ENCODE data around the gene OR2B2.
A peak's percentile ranks its signal among the peaks of the same experiment; 100 is the strongest.

OR2B2 gene

DNA sequence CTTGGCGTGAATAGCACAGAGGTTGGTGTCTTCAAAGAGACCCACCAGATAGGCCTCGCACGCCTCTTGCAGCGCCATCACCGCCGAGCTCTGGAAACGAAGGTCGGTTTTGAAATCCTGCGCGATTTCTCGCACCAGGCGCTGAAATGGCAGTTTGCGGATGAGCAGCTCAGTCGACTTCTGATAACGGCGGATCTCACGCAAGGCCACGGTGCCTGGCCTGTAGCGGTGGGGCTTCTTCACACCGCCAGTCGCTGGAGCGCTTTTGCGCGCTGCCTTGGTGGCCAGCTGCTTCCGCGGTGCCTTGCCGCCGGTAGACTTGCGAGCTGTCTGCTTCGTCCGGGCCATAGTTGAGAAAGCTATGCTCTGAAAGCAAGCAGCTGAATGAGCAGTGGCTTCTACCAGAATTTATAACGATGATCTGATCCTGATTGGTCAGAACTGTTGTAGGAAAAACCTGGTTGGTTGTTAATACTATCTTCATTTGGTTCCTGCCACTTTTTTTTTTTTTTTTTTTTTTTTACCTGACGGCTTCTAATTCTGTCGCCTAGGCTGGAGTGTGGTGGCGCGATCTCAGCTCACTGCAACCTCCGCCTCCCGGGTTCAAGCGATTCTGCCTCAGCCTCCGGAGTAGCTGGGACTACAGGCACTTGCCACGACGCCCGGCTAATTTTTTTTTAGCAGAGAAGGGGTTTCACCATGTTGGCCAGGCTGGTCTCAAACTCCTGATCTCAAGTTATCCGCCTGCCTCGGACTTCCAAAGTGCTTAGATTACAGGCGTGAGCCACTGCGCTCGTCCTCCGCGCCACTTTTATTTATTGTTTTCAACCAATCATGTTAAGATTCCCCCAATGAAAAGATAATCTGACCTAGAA lies 21.5 kb downstream of the OR2B2 start:
- DNase-seq (ENCODE audit: low spot score in 2 of 2) (peak; percentile 67 to 85), ATAC-seq (replicated peaks; ENCODE audit: extremely low read depth, poor library complexity, severe bottlenecking) (peak; percentile 53)
- Mint-ChIP-seq H3K9me3 (no peaks in the 10 kb centered on the region), H3K4me1 (peaks cover 35% of the 10 kb centered on the region), H3K36me3 (ENCODE audit: insufficient read depth) (peaks cover 31% of the 10 kb centered on the region), H3K27me3 (no peaks in the 10 kb centered on the region), H3K4me3 (no peak overlapping the region), H3K27ac (ENCODE audit: low read depth) (peak overlapping the region; percentile 90)

DNA sequence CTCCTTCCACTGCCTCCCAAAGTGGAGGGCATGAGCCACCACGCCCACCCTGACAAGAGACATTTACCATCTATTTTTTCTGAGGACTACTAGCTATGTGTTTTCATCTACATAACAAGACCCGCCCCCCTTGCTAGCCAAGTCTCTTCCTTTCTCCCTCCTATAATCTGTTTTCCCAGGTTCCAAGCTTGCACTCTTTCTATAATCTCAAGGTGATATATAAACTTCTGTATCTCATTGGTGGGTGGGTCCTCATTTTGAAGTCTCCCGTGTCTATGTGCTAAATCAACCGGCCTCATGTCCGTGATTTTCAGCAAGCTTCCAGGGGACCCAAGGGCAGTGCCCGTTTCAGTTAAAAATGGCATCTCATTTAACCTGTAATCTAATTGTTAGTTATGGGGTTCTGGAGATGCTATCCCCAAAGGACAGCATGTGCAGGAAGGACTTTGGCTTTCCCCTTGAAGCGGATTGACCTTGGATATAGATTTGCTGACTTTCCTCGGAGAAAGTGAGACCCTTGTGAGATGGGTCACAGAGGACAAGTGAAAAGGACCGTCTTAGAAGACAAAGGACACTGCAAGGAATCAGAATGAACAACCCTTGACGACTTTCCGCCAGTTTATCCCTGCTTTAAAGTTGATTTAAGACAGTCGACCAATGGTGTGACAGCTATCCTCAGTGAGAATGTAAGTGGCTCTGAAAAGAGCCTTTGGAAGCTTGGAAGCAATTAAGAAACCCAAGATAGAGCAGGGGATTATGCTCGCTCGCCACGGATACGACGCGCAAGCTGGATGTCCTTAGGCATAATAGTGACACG lies 22.4 kb downstream of the OR2B2 start:
- DNase-seq (ENCODE audit: low spot score in 2 of 2): no peak
- Mint-ChIP-seq H3K27me3 (no peaks in the 10 kb centered on the region), H3K27ac (ENCODE audit: low read depth) (peak overlapping the region; percentile 90), H3K9me3 (no peaks in the 10 kb centered on the region), H3K4me1 (peaks cover 35% of the 10 kb centered on the region), H3K4me3 (no peak overlapping the region), H3K36me3 (ENCODE audit: insufficient read depth) (peaks cover 31% of the 10 kb centered on the region)
- ATAC-seq (replicated peaks; ENCODE audit: extremely low read depth, poor library complexity, severe bottlenecking): no peak

DNA sequence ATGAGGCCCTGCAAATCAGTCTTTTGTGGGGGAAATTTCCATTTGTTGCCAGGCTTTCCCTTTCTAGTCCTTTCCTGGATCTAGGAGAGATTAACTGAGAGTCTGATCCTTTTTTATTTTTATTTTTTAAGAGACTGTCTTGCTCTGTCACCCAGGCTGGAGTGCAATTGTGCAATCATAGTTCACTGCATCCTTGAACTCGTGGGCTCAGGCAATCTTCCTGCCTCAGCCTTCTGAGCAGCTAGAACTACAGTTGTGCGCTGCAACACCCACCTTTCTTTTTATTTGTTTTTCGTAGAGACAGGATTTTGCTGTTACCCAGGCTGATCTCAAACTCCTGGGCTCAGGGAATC lies 22.9 kb downstream of the OR2B2 start:
- DNase-seq (ENCODE audit: low spot score in 2 of 2) (no peak), ATAC-seq (replicated peaks; ENCODE audit: extremely low read depth, poor library complexity, severe bottlenecking) (no peak)
- Mint-ChIP-seq H3K27ac (ENCODE audit: low read depth) (peak overlapping the region; percentile 90), H3K36me3 (ENCODE audit: insufficient read depth) (peaks cover 31% of the 10 kb centered on the region), H3K27me3 (no peaks in the 10 kb centered on the region), H3K4me1 (peaks cover 35% of the 10 kb centered on the region), H3K4me3 (no peak overlapping the region), H3K9me3 (no peaks in the 10 kb centered on the region)

DNA sequence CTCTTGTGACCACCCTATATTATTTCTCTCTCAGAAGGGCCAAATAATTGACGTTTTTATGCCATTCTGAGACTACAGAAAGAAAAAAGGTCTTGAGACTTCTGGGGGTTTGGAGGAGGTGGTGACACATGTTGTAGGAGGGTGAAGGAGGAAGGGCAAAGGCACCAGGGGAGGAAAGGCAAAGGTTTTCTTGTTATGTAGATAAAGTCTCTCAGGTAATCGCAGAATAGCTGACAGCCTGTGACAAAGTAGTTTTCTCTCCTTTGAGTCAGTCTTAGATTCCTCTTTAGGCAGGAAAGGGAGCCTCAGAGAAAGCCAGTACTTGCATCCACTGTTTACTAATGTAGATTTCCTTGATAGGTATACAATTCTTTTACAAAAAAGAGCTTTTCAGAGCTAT lies 23.6 kb downstream of the OR2B2 start:
- no peaks in the 10 kb centered on the region for H3K9me3 Mint-ChIP-seq
- H3K4me3 Mint-ChIP-seq: no peak overlapping the region
- H3K27ac Mint-ChIP-seq (ENCODE audit: low read depth): no peak overlapping the region
- no peaks in the 10 kb centered on the region for H3K27me3 Mint-ChIP-seq
- H3K36me3 Mint-ChIP-seq (ENCODE audit: insufficient read depth): peaks cover 30% of the 10 kb centered on the region
- ATAC-seq (replicated peaks; ENCODE audit: extremely low read depth, poor library complexity, severe bottlenecking) (no peak), DNase-seq (ENCODE audit: low spot score in 2 of 2) (no peak)
- H3K4me1 Mint-ChIP-seq: peaks cover 32% of the 10 kb centered on the region

DNA sequence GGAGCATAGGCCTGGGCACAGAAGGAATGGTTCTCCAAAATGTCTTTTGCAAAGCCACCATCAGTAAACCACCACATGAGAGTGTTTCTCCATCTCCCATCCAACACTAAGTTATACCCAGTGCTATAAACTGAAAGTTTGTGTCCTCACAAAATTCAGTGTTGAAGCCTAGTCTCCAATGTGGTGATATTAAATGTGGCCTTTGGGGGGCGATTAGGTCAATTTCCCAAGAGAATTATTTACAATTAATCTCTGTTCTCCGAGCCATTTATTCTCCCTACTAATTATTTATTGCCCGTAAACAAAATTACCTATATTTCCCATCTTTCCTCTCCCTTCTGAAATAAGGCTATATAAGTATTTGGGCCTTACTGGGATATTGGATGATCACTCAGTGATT lies 26.1 kb downstream of the OR2B2 start:
- no peak for ATAC-seq (replicated peaks; ENCODE audit: extremely low read depth, poor library complexity, severe bottlenecking)
- no peaks in the 10 kb centered on the region for H3K9me3 Mint-ChIP-seq
- H3K27me3 Mint-ChIP-seq: no peaks in the 10 kb centered on the region
- no peak overlapping the region for H3K27ac Mint-ChIP-seq (ENCODE audit: low read depth)
- H3K4me1 Mint-ChIP-seq: peaks cover 13% of the 10 kb centered on the region
- peaks cover 9% of the 10 kb centered on the region for H3K36me3 Mint-ChIP-seq (ENCODE audit: insufficient read depth)
- DNase-seq (ENCODE audit: low spot score in 2 of 2): no peak
- H3K4me3 Mint-ChIP-seq: no peak overlapping the region

DNA sequence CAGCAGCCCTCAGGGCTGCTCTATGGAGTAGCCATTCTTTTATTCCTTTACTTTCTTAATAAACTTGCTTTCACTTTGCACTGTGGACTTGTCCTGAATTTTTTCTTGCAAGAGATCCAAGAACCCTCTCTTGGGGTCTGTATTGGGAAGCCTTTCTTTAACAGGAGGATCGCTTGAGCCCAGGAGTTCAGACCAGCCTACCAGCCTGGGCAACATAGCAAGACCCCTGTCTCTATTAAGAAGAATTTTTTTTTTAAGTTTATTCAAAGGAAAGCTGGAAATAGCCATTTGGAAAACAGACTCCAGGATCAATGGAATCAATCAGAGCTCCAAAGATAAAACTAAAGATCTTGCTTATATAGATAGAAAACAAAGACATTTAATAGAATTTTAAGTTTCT lies 29.1 kb downstream of the OR2B2 start:
- Mint-ChIP-seq H3K9me3 (no peaks in the 10 kb centered on the region), H3K27me3 (no peaks in the 10 kb centered on the region), H3K36me3 (ENCODE audit: insufficient read depth) (no peaks in the 10 kb centered on the region), H3K4me3 (no peak overlapping the region), H3K4me1 (no peaks in the 10 kb centered on the region), H3K27ac (ENCODE audit: low read depth) (no peak overlapping the region)
- ATAC-seq (replicated peaks; ENCODE audit: extremely low read depth, poor library complexity, severe bottlenecking) (no peak), DNase-seq (ENCODE audit: low spot score in 2 of 2) (no peak)

DNA sequence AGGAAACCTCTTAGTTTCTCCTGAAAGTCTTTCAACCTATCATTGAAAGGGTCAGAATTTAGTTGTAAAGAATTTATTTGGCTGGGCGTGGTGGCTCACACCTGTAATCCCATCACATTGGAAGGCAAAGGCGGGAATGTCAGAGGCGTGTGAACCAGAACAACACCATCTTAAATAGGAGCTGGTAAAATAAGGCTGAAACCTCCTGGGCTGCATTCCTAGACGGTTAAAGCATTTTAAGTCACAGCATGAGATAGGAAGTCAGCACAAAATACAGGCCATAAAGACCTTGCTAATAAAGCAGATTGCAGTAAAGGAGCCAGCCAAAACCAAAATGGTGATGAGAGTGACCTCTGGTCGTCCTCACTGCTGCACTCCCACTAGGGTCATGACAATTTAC lies 29.6 kb downstream of the OR2B2 start:
- Mint-ChIP-seq H3K4me3 (no peak overlapping the region), H3K27ac (ENCODE audit: low read depth) (no peak overlapping the region), H3K27me3 (no peaks in the 10 kb centered on the region), H3K9me3 (no peaks in the 10 kb centered on the region), H3K4me1 (no peaks in the 10 kb centered on the region), H3K36me3 (ENCODE audit: insufficient read depth) (no peaks in the 10 kb centered on the region)
- DNase-seq (ENCODE audit: low spot score in 2 of 2) (no peak), ATAC-seq (replicated peaks; ENCODE audit: extremely low read depth, poor library complexity, severe bottlenecking) (no peak)

DNA sequence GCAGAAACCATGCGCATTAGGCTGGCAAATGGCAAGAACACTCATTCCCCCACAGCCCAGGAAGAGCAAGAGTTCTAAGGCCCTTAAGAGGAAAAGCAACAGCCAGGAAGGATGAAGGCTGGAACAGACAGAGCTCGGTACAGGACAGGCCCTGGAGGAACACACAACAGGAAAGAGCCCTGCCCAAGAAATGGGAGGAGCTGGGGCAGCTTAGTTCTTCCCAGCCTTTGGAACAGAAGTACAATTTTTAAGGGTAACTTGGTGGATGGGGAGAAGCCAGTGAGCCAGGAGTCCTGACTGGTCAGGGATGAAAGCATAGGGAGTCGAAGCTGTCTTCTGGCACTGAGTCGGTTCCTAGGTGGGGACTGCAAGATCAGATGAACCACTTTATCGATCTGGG lies 32.4 kb downstream of the OR2B2 start:
- H3K9me3 Mint-ChIP-seq: no peaks in the 10 kb centered on the region
- H3K27me3 Mint-ChIP-seq: no peaks in the 10 kb centered on the region
- ATAC-seq (replicated peaks; ENCODE audit: extremely low read depth, poor library complexity, severe bottlenecking): no peak
- H3K4me3 Mint-ChIP-seq: no peak overlapping the region
- H3K27ac Mint-ChIP-seq (ENCODE audit: low read depth): no peak overlapping the region
- no peak for DNase-seq (ENCODE audit: low spot score in 2 of 2)
- no peaks in the 10 kb centered on the region for H3K4me1 Mint-ChIP-seq
- peaks cover under 1% of the 10 kb centered on the region for H3K36me3 Mint-ChIP-seq (ENCODE audit: insufficient read depth)

DNA sequence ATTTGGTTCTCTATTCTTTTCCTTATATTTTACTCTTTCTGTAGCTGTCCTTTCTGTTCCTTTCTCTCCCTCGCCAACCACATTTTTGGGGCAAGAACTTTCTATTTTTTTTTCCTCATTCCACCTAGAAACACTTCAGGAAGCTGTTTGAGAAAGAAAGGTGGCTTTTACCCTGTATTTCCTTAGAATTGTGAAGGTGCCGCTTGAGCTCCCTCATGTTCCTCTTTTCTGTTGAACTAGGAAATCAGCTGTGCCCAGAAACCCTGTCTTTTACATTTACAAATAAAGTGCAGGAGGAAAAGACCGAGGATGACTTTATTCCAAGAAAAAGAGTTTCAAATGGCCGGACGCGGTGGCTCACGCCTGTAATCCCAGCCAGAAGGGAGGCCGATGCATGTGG lies 38.2 kb downstream of the OR2B2 start:
- ATAC-seq (replicated peaks; ENCODE audit: extremely low read depth, poor library complexity, severe bottlenecking) (no peak), DNase-seq (ENCODE audit: low spot score in 2 of 2) (no peak)
- no peaks in the 10 kb centered on the region for H3K9me3 Mint-ChIP-seq

DNA sequence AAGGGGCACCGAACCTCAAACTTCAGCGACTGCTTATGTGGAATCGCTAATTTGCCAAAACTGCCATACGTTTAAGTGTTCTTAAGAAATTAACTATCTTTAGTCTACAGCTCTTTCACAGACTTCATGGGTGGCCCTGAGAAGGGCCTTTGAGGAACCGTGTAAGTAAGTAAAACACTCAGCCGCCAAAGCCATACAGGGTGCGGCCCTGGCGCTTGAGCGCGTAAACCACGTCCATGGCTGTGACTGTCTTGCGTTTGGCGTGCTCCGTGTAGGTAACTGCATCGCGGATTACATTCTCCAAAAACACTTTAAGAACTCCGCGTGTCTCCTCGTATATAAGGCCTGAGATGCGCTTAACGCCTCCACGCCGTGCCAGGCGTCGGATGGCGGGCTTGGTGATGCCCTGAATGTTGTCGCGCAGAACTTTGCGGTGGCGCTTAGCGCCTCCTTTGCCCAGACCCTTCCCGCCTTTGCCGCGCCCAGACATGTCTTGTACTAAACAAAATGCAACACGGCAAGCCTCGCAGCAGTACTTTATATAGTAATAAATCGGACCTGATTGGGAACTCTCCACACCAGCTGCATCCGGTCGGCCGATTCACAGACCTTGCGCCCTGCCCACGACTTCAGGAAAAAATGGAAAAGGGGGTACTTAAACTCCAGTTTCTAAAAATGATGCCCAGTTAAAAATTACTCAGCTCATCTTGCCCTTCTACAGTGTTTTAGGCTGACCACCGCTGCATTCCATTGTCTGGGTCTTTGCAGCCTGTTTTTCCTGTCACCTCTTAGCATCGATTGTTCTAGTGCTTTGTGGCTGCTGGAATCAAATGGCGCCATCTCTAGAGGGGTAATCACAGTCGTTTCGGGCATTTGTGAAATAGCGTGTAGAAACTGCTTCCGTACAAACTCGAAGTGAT lies 38.9 kb downstream of the OR2B2 start:
- peaks cover 31% of the 10 kb centered on the region for H3K4me1 Mint-ChIP-seq
- peaks cover 27% of the 10 kb centered on the region for H3K36me3 Mint-ChIP-seq (ENCODE audit: insufficient read depth)
- DNase-seq (ENCODE audit: low spot score in 2 of 2) (peak in 1 of 2 donors; percentile 44), ATAC-seq (replicated peaks; ENCODE audit: extremely low read depth, poor library complexity, severe bottlenecking) (peak; percentile 41)
- H3K9me3 Mint-ChIP-seq: no peaks in the 10 kb centered on the region
- peak overlapping the region; percentile 95 for H3K27ac Mint-ChIP-seq (ENCODE audit: low read depth)
- peak overlapping the region; percentile 93 for H3K4me3 Mint-ChIP-seq
- H3K27me3 Mint-ChIP-seq: no peaks in the 10 kb centered on the region

More for the DNA sequence above, 38.2 kb downstream of the OR2B2 start:
- H3K4me3 Mint-ChIP-seq: peak overlapping the region; percentile 93
- H3K4me1 Mint-ChIP-seq: peaks cover 31% of the 10 kb centered on the region
- peaks cover 27% of the 10 kb centered on the region for H3K36me3 Mint-ChIP-seq (ENCODE audit: insufficient read depth)
- H3K27ac Mint-ChIP-seq (ENCODE audit: low read depth): peak overlapping the region; percentile 95
- H3K27me3 Mint-ChIP-seq: no peaks in the 10 kb centered on the region

DNA sequence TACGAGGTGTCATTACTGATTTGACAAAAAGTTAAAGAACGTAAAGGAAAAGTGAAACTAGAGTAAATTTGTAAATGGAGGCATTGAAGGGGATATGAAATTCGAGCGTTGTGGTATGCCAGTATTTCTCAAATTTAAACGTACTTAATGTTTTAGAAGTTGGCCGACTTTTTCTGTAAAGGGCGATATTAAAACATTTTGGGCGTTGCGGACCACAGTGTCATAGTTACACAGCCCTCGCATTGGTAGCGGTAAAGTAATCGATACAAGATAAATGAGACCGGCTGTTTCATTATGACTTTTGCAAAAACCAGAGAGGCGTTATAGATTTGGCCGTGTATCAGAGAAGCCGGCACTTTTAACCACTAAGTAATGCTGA lies 39.6 kb downstream of the OR2B2 start:
- Mint-ChIP-seq H3K27ac (ENCODE audit: low read depth) (peak overlapping the region; percentile 95), H3K4me1 (peaks cover 31% of the 10 kb centered on the region), H3K4me3 (peak overlapping the region; percentile 93), H3K27me3 (no peaks in the 10 kb centered on the region), H3K36me3 (ENCODE audit: insufficient read depth) (peaks cover 29% of the 10 kb centered on the region), H3K9me3 (no peaks in the 10 kb centered on the region)
- DNase-seq (ENCODE audit: low spot score in 2 of 2) (no peak), ATAC-seq (replicated peaks; ENCODE audit: extremely low read depth, poor library complexity, severe bottlenecking) (peak; percentile 44)

DNA sequence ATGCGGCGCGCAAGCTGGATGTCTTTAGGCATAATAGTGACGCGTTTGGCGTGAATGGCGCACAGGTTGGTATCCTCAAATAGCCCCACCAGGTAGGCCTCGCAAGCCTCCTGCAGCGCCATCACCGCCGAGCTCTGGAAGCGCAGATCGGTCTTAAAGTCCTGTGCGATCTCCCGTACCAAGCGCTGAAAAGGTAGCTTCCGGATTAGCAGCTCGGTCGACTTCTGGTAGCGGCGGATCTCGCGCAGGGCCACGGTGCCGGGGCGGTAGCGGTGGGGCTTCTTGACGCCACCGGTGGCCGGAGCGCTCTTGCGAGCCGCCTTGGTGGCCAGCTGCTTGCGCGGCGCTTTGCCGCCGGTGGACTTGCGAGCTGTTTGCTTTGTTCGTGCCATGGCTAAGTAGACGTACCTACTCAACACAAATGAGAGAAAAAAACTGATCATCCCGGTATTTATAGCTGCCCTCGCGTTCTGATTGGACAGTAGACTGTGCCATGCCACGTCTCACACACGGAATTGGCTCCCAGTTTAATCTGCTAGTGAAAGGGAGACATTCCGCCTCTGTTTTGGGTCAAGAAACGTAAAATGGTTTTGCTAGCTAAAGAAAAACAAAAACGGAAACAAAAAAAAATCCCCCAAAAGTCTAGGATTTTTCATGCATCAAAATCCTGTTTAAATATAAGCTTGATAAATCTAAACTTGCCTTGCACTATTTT lies 40.1 kb downstream of the OR2B2 start:
- Mint-ChIP-seq H3K9me3 (no peaks in the 10 kb centered on the region), H3K4me3 (peak overlapping the region; percentile 93), H3K36me3 (ENCODE audit: insufficient read depth) (peaks cover 34% of the 10 kb centered on the region), H3K27me3 (no peaks in the 10 kb centered on the region), H3K4me1 (peaks cover 36% of the 10 kb centered on the region), H3K27ac (ENCODE audit: low read depth) (peak overlapping the region; percentile 95)
- peak; percentile 74 for ATAC-seq (replicated peaks; ENCODE audit: extremely low read depth, poor library complexity, severe bottlenecking)
- DNase-seq (ENCODE audit: low spot score in 2 of 2): peak; percentile 65 to 87

All from central memory CD8-positive, alpha-beta T cell (primary cell).